Measurements from ENCODE around the gene FAM98B. TPM values are rescaled to one million over a fixed set of nuclear protein-coding genes. Genes with fewer than 3 reads are reported as not detected.

Gene FAM98B
- total RNA-seq, 1 experiment from 2014 or later, result 12.5 TPM

- no peak for DNase-seq (ENCODE audit: low read depth, low spot score)
- in situ Hi-C loops (cut with HindIII; ENCODE audit: low pct_unique_long_range_greater_than_20kb, low sequenced_read_pairs), result no loop called here
Observed at GRCh38 chr15:38455092-38455491, 1.2 kb downstream of the FAM98B start.

GRCh38 chr15:38458646-38459045 lies 4.7 kb downstream of the FAM98B start:
- DNase-seq (ENCODE audit: low read depth, low spot score), result no peak
- in situ Hi-C loops (cut with HindIII; ENCODE audit: low pct_unique_long_range_greater_than_20kb, low sequenced_read_pairs), result no loop called here

GRCh38 chr15:38459480-38459879 lies 5.6 kb downstream of the FAM98B start:
- in situ Hi-C loops (cut with HindIII; ENCODE audit: low pct_unique_long_range_greater_than_20kb, low sequenced_read_pairs), result no loop called here
- DNase-seq (ENCODE audit: low read depth, low spot score), result no peak

- in situ Hi-C loops (cut with HindIII; ENCODE audit: low pct_unique_long_range_greater_than_20kb, low sequenced_read_pairs), result no loop called here
- no peak for DNase-seq (ENCODE audit: low read depth, low spot score)
Observed at GRCh38 chr15:38460543-38460942, 6.6 kb downstream of the FAM98B start.

GRCh38 chr15:38461066-38461833 lies 7.3 kb downstream of the FAM98B start:
- in situ Hi-C loops (cut with HindIII; ENCODE audit: low pct_unique_long_range_greater_than_20kb, low sequenced_read_pairs), result no loop called here
- DNase-seq (ENCODE audit: low read depth, low spot score), result no peak

- no peak for DNase-seq (ENCODE audit: low read depth, low spot score)
- in situ Hi-C loops (cut with HindIII; ENCODE audit: low pct_unique_long_range_greater_than_20kb, low sequenced_read_pairs), result no loop called here
Observed at GRCh38 chr15:38463893-38464292, 10.0 kb downstream of the FAM98B start.

- DNase-seq (ENCODE audit: low read depth, low spot score), result no peak
- in situ Hi-C loops (cut with HindIII; ENCODE audit: low pct_unique_long_range_greater_than_20kb, low sequenced_read_pairs), result no loop called here
Observed at GRCh38 chr15:38464675-38465074, 10.7 kb downstream of the FAM98B start.

- in situ Hi-C loops (cut with HindIII; ENCODE audit: low pct_unique_long_range_greater_than_20kb, low sequenced_read_pairs), result no loop called here
- DNase-seq (ENCODE audit: low read depth, low spot score), result no peak
Observed at GRCh38 chr15:38470816-38471215, 16.9 kb downstream of the FAM98B start.

- in situ Hi-C loops (cut with HindIII; ENCODE audit: low pct_unique_long_range_greater_than_20kb, low sequenced_read_pairs), result no loop called here
- DNase-seq (ENCODE audit: low read depth, low spot score), result no peak
Observed at GRCh38 chr15:38471974-38472373, 18.0 kb downstream of the FAM98B start.

- DNase-seq (ENCODE audit: low read depth, low spot score), result peak; percentile 81
- in situ Hi-C loops (cut with HindIII; ENCODE audit: low pct_unique_long_range_greater_than_20kb, low sequenced_read_pairs), result no loop called here
Observed at GRCh38 chr15:38474155-38474757, 20.3 kb downstream of the FAM98B start.

- DNase-seq (ENCODE audit: low read depth, low spot score), result no peak
- in situ Hi-C loops (cut with HindIII; ENCODE audit: low pct_unique_long_range_greater_than_20kb, low sequenced_read_pairs), result no loop called here
Observed at GRCh38 chr15:38475361-38475760, 21.4 kb downstream of the FAM98B start.

GRCh38 chr15:38476120-38476519 lies 22.2 kb downstream of the FAM98B start:
- no peak for DNase-seq (ENCODE audit: low read depth, low spot score)
- in situ Hi-C loops (cut with HindIII; ENCODE audit: low pct_unique_long_range_greater_than_20kb, low sequenced_read_pairs), result no loop called here

GRCh38 chr15:38477637-38478036 lies 23.7 kb downstream of the FAM98B start:
- in situ Hi-C loops (cut with HindIII; ENCODE audit: low pct_unique_long_range_greater_than_20kb, low sequenced_read_pairs), result no loop called here
- no peak for DNase-seq (ENCODE audit: low read depth, low spot score)

- in situ Hi-C loops (cut with HindIII; ENCODE audit: low pct_unique_long_range_greater_than_20kb, low sequenced_read_pairs), result no loop called here
- no peak for DNase-seq (ENCODE audit: low read depth, low spot score)
Observed at GRCh38 chr15:38479266-38479665, 25.3 kb downstream of the FAM98B start.

- in situ Hi-C loops (cut with HindIII; ENCODE audit: low pct_unique_long_range_greater_than_20kb, low sequenced_read_pairs), result no loop called here
Observed at GRCh38 chr15:38479756-38480155, 25.8 kb downstream of the FAM98B start.

GRCh38 chr15:38481113-38481512 lies 27.2 kb downstream of the FAM98B start:
- DNase-seq (ENCODE audit: low read depth, low spot score), result no peak

More at GRCh38 chr15:38479756-38480155, 25.8 kb downstream of the FAM98B start:
- no peak for DNase-seq (ENCODE audit: low read depth, low spot score)

GRCh38 chr15:38481761-38482160 lies 27.8 kb downstream of the FAM98B start:
- DNase-seq (ENCODE audit: low read depth, low spot score), result no peak
- in situ Hi-C loops (cut with HindIII; ENCODE audit: low pct_unique_long_range_greater_than_20kb, low sequenced_read_pairs), result no loop called here

More at GRCh38 chr15:38481113-38481512, 27.2 kb downstream of the FAM98B start:
- in situ Hi-C loops (cut with HindIII; ENCODE audit: low pct_unique_long_range_greater_than_20kb, low sequenced_read_pairs), result no loop called here

- in situ Hi-C loops (cut with HindIII; ENCODE audit: low pct_unique_long_range_greater_than_20kb, low sequenced_read_pairs), result no loop called here
- no peak for DNase-seq (ENCODE audit: low read depth, low spot score)
Observed at GRCh38 chr15:38482572-38482971, 28.6 kb downstream of the FAM98B start.

- DNase-seq (ENCODE audit: low read depth, low spot score), result no peak
- in situ Hi-C loops (cut with HindIII; ENCODE audit: low pct_unique_long_range_greater_than_20kb, low sequenced_read_pairs), result no loop called here
Observed at GRCh38 chr15:38486936-38487335, 33.0 kb downstream of the FAM98B start.

Measured in SK-MEL-5 (cell line).